IMR-90 (cell line): ENCODE measurements around the gene OR8S1. TPM values are rescaled to one million over a fixed set of nuclear protein-coding genes. Genes with fewer than 3 reads are reported as not detected.

Experiments used
- ATAC-seq: fragments of 200-7000 bp; cut with Tn5 transposase; 2 replicates; pipeline ENCODE4 v1.9.1; 2020; ENCODE audit warnings: low read depth, mild to moderate bottlenecking, moderate library complexity
- BruUV-seq: library from RNA; stranded (reverse); fragments of 400-500 nt; replicated peaks from 2 replicates; lab custom pipeline; 2021; lab: Mats Ljungman, UMichigan
- CTCF ChIA-PET: fragments of 300-600 bp; formaldehyde crosslinking; extraction: SDS; loops from one replicate; lab custom pipeline; 2021; ENCODE audit warnings: antibody characterized with exemption; lab: Yijun Ruan, JAX
- POLR2A ChIA-PET: fragments of 300-600 bp; sonication (Branson Sonifier 250); formaldehyde crosslinking; loops from one replicate; lab custom pipeline; 2022; ENCODE audit warnings: antibody characterized with exemption; ENCODE audit not compliant: unreplicated experiment; lab: Charles Lee
- DNase-seq: peaks from one replicate; pipeline ENCODE4 v3.0.0; 2013
- H2AFZ ChIP-seq: replicated peaks from 2 replicates; pipeline ENCODE3; 2013; ENCODE audit warnings: low read length, mild to moderate bottlenecking; ENCODE audit not compliant: poor library complexity
- H2AK5ac ChIP-seq: 2 replicates; pipeline ENCODE4 v1.6.1; 2013; ENCODE audit warnings: low read depth, low read length, inconsistent platforms
- H2AK9ac ChIP-seq: replicated peaks from 2 replicates; pipeline ENCODE3; 2013; ENCODE audit warnings: mild to moderate bottlenecking, low read depth, low read length, moderate library complexity; ENCODE audit not compliant: poor library complexity
- H2BK120ac ChIP-seq: 2 replicates; pipeline ENCODE4 v1.6.1; 2013; ENCODE audit warnings: low read depth, low read length, inconsistent platforms
- H2BK15ac ChIP-seq: 3 replicates; pipeline ENCODE4 v1.6.1; 2013; ENCODE audit warnings: low read depth, low read length, inconsistent platforms
- H2BK20ac ChIP-seq: 2 replicates; pipeline ENCODE4 v1.6.1; 2013; ENCODE audit warnings: low read depth, mild to moderate bottlenecking, inconsistent platforms, low read length, moderate library complexity
- H2BK5ac ChIP-seq: 2 replicates; pipeline ENCODE4 v1.6.1; 2013; ENCODE audit warnings: mild to moderate bottlenecking, low read depth, low read length, inconsistent platforms; ENCODE audit not compliant: poor library complexity, severe bottlenecking
- H3K14ac ChIP-seq: replicated peaks from 2 replicates; pipeline ENCODE4 v1.6.1; 2013; ENCODE audit warnings: low read depth, low read length, inconsistent platforms
- H3K18ac ChIP-seq: 2 replicates; pipeline ENCODE4 v1.6.1; 2013; ENCODE audit warnings: low read depth, low read length, control low read depth
- H3K23ac ChIP-seq: 2 replicates; pipeline ENCODE4 v1.6.1; 2013; ENCODE audit warnings: low read depth, low read length, inconsistent platforms
- H3K27ac ChIP-seq: 2 replicates; pipeline ENCODE4 v1.5.1; 2013; ENCODE audit warnings: mild to moderate bottlenecking, control low read depth, low read length; ENCODE audit not compliant: insufficient read depth
- H3K27me3 ChIP-seq: 2 replicates; pipeline ENCODE4 v1.6.1; 2013; ENCODE audit warnings: low read length; ENCODE audit not compliant: control insufficient read depth, insufficient read depth
- H3K36me3 ChIP-seq: 2 replicates; pipeline ENCODE4 v1.6.1; 2013; ENCODE audit warnings: low read length, mixed read lengths; ENCODE audit not compliant: control insufficient read depth, insufficient read depth
- H3K4ac ChIP-seq: 2 replicates; pipeline ENCODE4 v1.6.1; 2013; ENCODE audit warnings: low read depth, low read length, inconsistent platforms
- H3K4me1 ChIP-seq: 2 replicates; pipeline ENCODE4 v1.6.1; 2013; ENCODE audit warnings: low read length, mixed read lengths; ENCODE audit not compliant: control insufficient read depth, insufficient read depth
- H3K4me2 ChIP-seq: 2 replicates; pipeline ENCODE4 v1.6.1; 2013; ENCODE audit warnings: low read depth, mild to moderate bottlenecking, control low read depth, low read length, moderate library complexity
- H3K4me3 ChIP-seq: 2 replicates; pipeline ENCODE4 v1.5.1; 2013; ENCODE audit warnings: low read depth, mild to moderate bottlenecking, control low read depth, low read length, moderate library complexity; ENCODE audit not compliant: insufficient read depth
- H3K56ac ChIP-seq: 2 replicates; pipeline ENCODE4 v1.6.1; 2013; ENCODE audit warnings: low read length, inconsistent platforms; ENCODE audit not compliant: insufficient read depth; ENCODE audit errors: extremely low read depth
- H3K79me1 ChIP-seq, 2 experiments: 2 replicates each; pipeline ENCODE4 v1.6.1; 2013; ENCODE audit warnings: low read length in 2 of 2, inconsistent platforms in 1 of 2, low read depth in 1 of 2
- H3K9ac ChIP-seq: 2 replicates; pipeline ENCODE4 v1.6.1; 2013; ENCODE audit warnings: low read depth, low read length, control low read depth
- H3K9me1 ChIP-seq: 2 replicates; pipeline ENCODE4 v1.6.1; 2013; ENCODE audit warnings: low read length, inconsistent platforms; ENCODE audit not compliant: insufficient read depth
- H3K9me3 ChIP-seq: 2 replicates; pipeline ENCODE4 v1.6.1; 2013; ENCODE audit warnings: low read length; ENCODE audit not compliant: control insufficient read depth, insufficient read depth
- H4K20me1 ChIP-seq: 2 replicates; pipeline ENCODE4 v1.6.1; 2013; ENCODE audit warnings: low read length, inconsistent platforms; ENCODE audit not compliant: insufficient read depth
- H4K5ac ChIP-seq: 2 replicates; pipeline ENCODE4 v1.6.1; 2013; ENCODE audit warnings: mild to moderate bottlenecking, low read depth, low read length, control low read depth
- H4K8ac ChIP-seq, 2 experiments: 2 replicates each; pipeline ENCODE4 v1.6.1; 2013; ENCODE audit warnings: low read depth in 2 of 2, low read length in 2 of 2, control low read depth in 1 of 2, inconsistent platforms in 1 of 2
- H4K91ac ChIP-seq: 2 replicates; pipeline ENCODE4 v1.6.1; 2013; ENCODE audit warnings: low read depth, low read length, inconsistent platforms; ENCODE audit not compliant: insufficient read depth
- BHLHE40 ChIP-seq: fragments of 150-350 bp; IDR thresholded peaks from 2 replicates; pipeline ENCODE4 v1.6.1; 2016; ENCODE audit warnings: mild to moderate bottlenecking, low read depth, low read length
- FOS ChIP-seq: fragments of 150-350 bp; IDR thresholded peaks from 2 replicates; pipeline ENCODE4 v1.6.1; 2016; ENCODE audit warnings: low read depth, low read length
- MXI1 ChIP-seq: IDR thresholded peaks from 2 replicates; pipeline ENCODE4 v1.6.1; 2012; ENCODE audit warnings: low read depth, mild to moderate bottlenecking, low read length, moderate library complexity, borderline replicate concordance
- NFE2L2 ChIP-seq: fragments of 150-350 bp; IDR thresholded peaks from 2 replicates; pipeline ENCODE4 v1.6.1; 2016; ENCODE audit warnings: low read depth, mild to moderate bottlenecking, low read length
- POLR2A ChIP-seq: IDR thresholded peaks from 2 replicates; pipeline ENCODE4 v1.6.1; 2012; ENCODE audit warnings: mild to moderate bottlenecking, low read depth, low read length
- RAD21 ChIP-seq: IDR thresholded peaks from 2 replicates; pipeline ENCODE4 v1.6.1; 2012; ENCODE audit warnings: low read length, improper control_type of control experiment
- RCOR1 ChIP-seq: IDR thresholded peaks from 2 replicates; pipeline ENCODE4 v1.6.1; 2012; ENCODE audit warnings: mild to moderate bottlenecking, low read length, improper control_type of control experiment; ENCODE audit not compliant: insufficient replicate concordance
- WGBS, 2 experiments: methylation state at CpG; one replicate each; pipeline versions ENCODE4 v1.1.5 to v1.1.7; 2013; ENCODE audit warnings: missing lambda C conversion rate in 2 of 2; ENCODE audit not compliant: insufficient read length in 1 of 2; ENCODE audit errors: extremely low coverage in 2 of 2; 5-methylcytosine and 5-hydroxymethylcytosine counted together
- dilution Hi-C: fragments of 300-500 bp; cut with HindIII; formaldehyde crosslinking; loops from one replicate; pipeline ENCODE4 v1.14.3; 2018; ENCODE audit warnings: low sequenced_read_pairs; ENCODE audit not compliant: unreplicated experiment
- in situ Hi-C: fragments of 300-500 bp; cut with MboI; formaldehyde crosslinking; loops from 3 replicates; pipeline ENCODE4 v1.14.3; 2019; ENCODE audit warnings: low sequenced_read_pairs, inconsistent platforms, mixed read lengths
- intact Hi-C: fragments of 100-400 bp; cut with micrococcal nuclease; formaldehyde crosslinking; loops from 2 replicates; pipeline ENCODE4 v1.10.0; 2022
- polyA plus RNA-seq, 3 experiments: library from polyadenylated mRNA; depleted of rRNA; stranded (reverse); fragments of >200 nt; gene quantifications; 2 replicates each; pipeline ENCODE4 v1.2.3, GENCODE V29; 2012; ENCODE audit warnings: low replicate concordance in 1 of 3
- total RNA-seq: library from RNA; depleted of rRNA; stranded (reverse); fragments of >200 nt; gene quantifications from 2 replicates; pipeline ENCODE4 v1.2.3, GENCODE V29; 2012; rRNA removed
- TF ChIP-seq, protein P1 (sequence below): fragments of 150-350 bp; IDR thresholded peaks from 2 replicates; pipeline ENCODE4 v1.6.1; 2016; ENCODE audit warnings: low read depth, mild to moderate bottlenecking, low read length, moderate library complexity, borderline replicate concordance

The OR8S1 gene
- total and polyA plus RNA-seq, 2 of the 4 experiments (the other 2 are of a cell fraction): not detected

DNA sequence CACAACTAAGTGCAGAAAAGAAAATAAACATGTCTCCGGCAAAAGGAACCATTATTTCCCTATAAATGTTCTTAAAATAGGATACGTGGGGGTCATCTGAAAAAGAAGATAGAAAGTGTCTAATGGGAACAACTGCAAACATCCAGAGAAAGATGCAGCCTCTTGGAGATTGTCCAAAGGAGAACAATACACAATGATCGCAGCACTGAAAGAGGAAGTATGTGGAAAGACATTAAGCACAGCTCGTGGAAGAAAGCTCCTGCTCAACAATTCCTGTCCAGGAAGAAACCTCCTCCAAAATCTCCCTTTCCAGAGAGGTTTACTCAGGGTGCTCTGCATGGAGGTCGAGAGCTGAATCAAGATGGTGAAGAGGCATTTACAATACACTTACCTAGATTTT is 46.9 kb downstream of the OR8S1 start:
- Histone ChIP-seq H3K18ac (no peak overlapping the region), H2AFZ (no peak overlapping the region), H2BK120ac (no peak overlapping the region), H3K4ac (no peak overlapping the region), H3K79me1 (no peaks in the 10 kb centered on the region), H4K8ac (no peak overlapping the region), H3K4me3 (no peak overlapping the region), H2BK15ac (no peak overlapping the region), H2BK20ac (no peak overlapping the region), H3K14ac (no peak overlapping the region), H2BK5ac (no peak overlapping the region), H3K23ac (no peak overlapping the region), H3K9ac (no peak overlapping the region), H3K56ac (no peak overlapping the region), H3K9me1 (no peaks in the 10 kb centered on the region), H4K5ac (no peak overlapping the region), H2AK5ac (no peak overlapping the region), H4K20me1 (no peaks in the 10 kb centered on the region), H3K4me1 (no peaks in the 10 kb centered on the region), H3K4me2 (no peak overlapping the region), H3K27ac (no peak overlapping the region), H3K36me3 (no peaks in the 10 kb centered on the region), H3K9me3 (no peaks in the 10 kb centered on the region), H3K27me3 (no peaks in the 10 kb centered on the region; the same call in 1 of the 2 replicates), H4K91ac (no peak overlapping the region), H2AK9ac (no peak overlapping the region)
- intact Hi-C loops: no loop called here
- no TSS peak for BruUV-seq
- WGBS, 2 experiments: no CpG with 5 or more reads among the region's 5 CpGs
- ATAC-seq (no peak), DNase-seq (no peak)
- TF ChIP-seq, protein P1, sequence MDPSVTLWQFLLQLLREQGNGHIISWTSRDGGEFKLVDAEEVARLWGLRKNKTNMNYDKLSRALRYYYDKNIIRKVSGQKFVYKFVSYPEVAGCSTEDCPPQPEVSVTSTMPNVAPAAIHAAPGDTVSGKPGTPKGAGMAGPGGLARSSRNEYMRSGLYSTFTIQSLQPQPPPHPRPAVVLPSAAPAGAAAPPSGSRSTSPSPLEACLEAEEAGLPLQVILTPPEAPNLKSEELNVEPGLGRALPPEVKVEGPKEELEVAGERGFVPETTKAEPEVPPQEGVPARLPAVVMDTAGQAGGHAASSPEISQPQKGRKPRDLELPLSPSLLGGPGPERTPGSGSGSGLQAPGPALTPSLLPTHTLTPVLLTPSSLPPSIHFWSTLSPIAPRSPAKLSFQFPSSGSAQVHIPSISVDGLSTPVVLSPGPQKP: no peak
- no peak for TF ChIP-seq POLR2A
- TF ChIP-seq FOS: no peak
- TF ChIP-seq RAD21: no peak
- no peak for TF ChIP-seq MXI1
- no peak for TF ChIP-seq BHLHE40
- no peak for TF ChIP-seq NFE2L2
- TF ChIP-seq RCOR1: no peak
- in situ Hi-C loops: no loop called here
- dilution Hi-C loops: no loop called here
- ChIA-PET CTCF (no interaction called here), POLR2A (no interaction called here)

Other genes starting within 250 kb of the OR8S1 start
- gene ZNF641, start 174.7 kb upstream of the OR8S1 start, total RNA-seq: 3.9 and 5.2 TPM in 2 replicates
- gene ZNF641, start 174.7 kb upstream of the OR8S1 start, polyA plus RNA-seq (2012; rRNA removed): 2.3 and 2.5 TPM in 2 replicates
- not detected in 2 replicates for gene ANP32D, start 53.1 kb upstream of the OR8S1 start, total RNA-seq
- gene ANP32D, start 53.1 kb upstream of the OR8S1 start, polyA plus RNA-seq (2012; rRNA removed): not detected in 2 replicates
- not detected in 2 replicates for gene C12orf54, start 43.1 kb upstream of the OR8S1 start, total RNA-seq
- not detected in 2 replicates for gene C12orf54, start 43.1 kb upstream of the OR8S1 start, polyA plus RNA-seq (2012; rRNA removed)
- not detected in 2 replicates for gene LALBA, start 44.4 kb downstream of the OR8S1 start, total RNA-seq
- not detected in 2 replicates for gene LALBA, start 44.4 kb downstream of the OR8S1 start, polyA plus RNA-seq (2012; rRNA removed)
- gene KANSL2, start 156.6 kb downstream of the OR8S1 start, total RNA-seq: 46.4 and 47.5 TPM in 2 replicates
- gene KANSL2, start 156.6 kb downstream of the OR8S1 start, polyA plus RNA-seq (2012; rRNA removed): 23.3 and 25.2 TPM in 2 replicates
- gene CCNT1, start 191.1 kb downstream of the OR8S1 start, total RNA-seq: 30.3 and 74.0 TPM in 2 replicates
- 7.9 and 9.0 TPM in 2 replicates for gene CCNT1, start 191.1 kb downstream of the OR8S1 start, polyA plus RNA-seq (2012; rRNA removed)